ENCODE measurements around the gene KPNA6. TPM values are rescaled to one million over a fixed set of nuclear protein-coding genes. Genes with fewer than 3 reads are reported as not detected.
"Not testable (repeated sequence)": the region's sequence is repeated elsewhere in the genome, so short reads cannot be mapped to it uniquely, and the experiment has no call there.

Gene KPNA6
- total RNA-seq, 4 donors from 2014 or later = 35.3 to 51.2 (median 39.1) TPM

- no peak for ATAC-seq (ENCODE audit: low FRiP score)
Measured at GRCh38 chr1:32114420-32114819, 6.6 kb downstream of the KPNA6 start.

GRCh38 chr1:32115496-32115895 lies 7.6 kb downstream of the KPNA6 start:
- DNase-seq (ENCODE audit: low spot score) (no peak), ATAC-seq (ENCODE audit: low FRiP score) (no peak)
- TF ChIP-seq CTCF (IDR thresholded peaks at IDR 0.05) = no peak

More at GRCh38 chr1:32114420-32114819, 6.6 kb downstream of the KPNA6 start:
- no peak for TF ChIP-seq CTCF (IDR thresholded peaks at IDR 0.05)
- no peak for DNase-seq (ENCODE audit: low spot score)

- DNase-seq (ENCODE audit: low spot score) (no peak), ATAC-seq (ENCODE audit: low FRiP score) (no peak)
- no peak for TF ChIP-seq CTCF (IDR thresholded peaks at IDR 0.05)
Measured at GRCh38 chr1:32116531-32116930, 8.7 kb downstream of the KPNA6 start.

GRCh38 chr1:32122151-32122550 lies 14.3 kb downstream of the KPNA6 start:
- no peak for ATAC-seq (ENCODE audit: low FRiP score)
- no peak for TF ChIP-seq CTCF (IDR thresholded peaks at IDR 0.05)
- no peak for DNase-seq (ENCODE audit: low spot score)

GRCh38 chr1:32123361-32123760 lies 15.5 kb downstream of the KPNA6 start:
- ATAC-seq (ENCODE audit: low FRiP score); DNase-seq (ENCODE audit: low spot score): not testable (repeated sequence)

- no peak for TF ChIP-seq CTCF (IDR thresholded peaks at IDR 0.05)
- DNase-seq (ENCODE audit: low spot score) (no peak), ATAC-seq (ENCODE audit: low FRiP score) (no peak)
Measured at GRCh38 chr1:32125313-32125712, 17.5 kb downstream of the KPNA6 start.

- no peak for DNase-seq (ENCODE audit: low spot score)
- TF ChIP-seq CTCF (IDR thresholded peaks at IDR 0.05) = no peak
Measured at GRCh38 chr1:32126770-32127169, 18.9 kb downstream of the KPNA6 start.

More at GRCh38 chr1:32126770-32127169, 18.9 kb downstream of the KPNA6 start:
- ATAC-seq (ENCODE audit: low FRiP score) = no peak
